Breast epithelium (tissue), 3 donors: ENCODE results near the gene TMEM161B.

Experiments
- CTCF ChIP-seq, 3 donors: fragments of 450-650 bp; IDR thresholded peaks; one replicate each; pipeline ENCODE4 v1.5.1; 2016 to 2017; ENCODE audit warnings: antibody characterized with exemption in 3 of 3, mild to moderate bottlenecking in 3 of 3, moderate library complexity in 3 of 3
- POLR2AphosphoS5 ChIP-seq, 3 donors: sonication (generic); formaldehyde crosslinking; IDR thresholded peaks; one replicate each; pipeline ENCODE4 v1.6.1; 2017; ENCODE audit warnings: antibody characterized with exemption in 3 of 3

GRCh38 chr5:88269222-88269771 lies 652 bp upstream of the TMEM161B start:
- TF ChIP-seq POLR2AphosphoS5 (IDR thresholded peaks at IDR 0.05), result no peak
- no peak for TF ChIP-seq CTCF (IDR thresholded peaks at IDR 0.05)
